Endothelial cell of umbilical vein (primary cell): ENCODE results near the gene HECA. TPM values are rescaled to one million over a fixed set of nuclear protein-coding genes. Genes with fewer than 3 reads are reported as not detected.

Experiments
- BruUV-seq: library from RNA; stranded (reverse); fragments of 400-500 nt; replicated peaks from 2 replicates; lab custom pipeline; 2021; lab: Mats Ljungman, UMichigan
- CTCF ChIA-PET: fragments of 300-600, 350-600 bp; sonication (Branson Sonifier 250); formaldehyde crosslinking; loops from one replicate; lab custom pipeline; 2021; ENCODE audit warnings: antibody characterized with exemption, inconsistent platforms; lab: Charles Lee
- POLR2A ChIA-PET: fragments of 300-600, 350-600 bp; sonication (Branson Sonifier 250); formaldehyde crosslinking; loops from one replicate; lab custom pipeline; 2021; ENCODE audit warnings: antibody characterized with exemption, inconsistent platforms; lab: Charles Lee
- DNase-seq: peaks from one replicate; pipeline ENCODE4 v3.0.0-alpha.2; 2011; ENCODE audit warnings: low read depth, low spot score
- FAIRE-seq: peaks from 2 replicates; lab custom pipeline; 2011; peaks lifted over from hg19 to GRCh38; lab: Jason Lieb, UNC
- H2AFZ ChIP-seq: 2 replicates; pipeline ENCODE4 v1.6.0; 2012; ENCODE audit warnings: low read depth, low read length, control low read depth, inconsistent platforms
- H3K27ac ChIP-seq: 2 replicates; pipeline ENCODE4 v1.5.1; 2011; ENCODE audit warnings: low read depth, mild to moderate bottlenecking, control low read depth, low read length, moderate library complexity; ENCODE audit not compliant: insufficient read depth
- H3K27me3 ChIP-seq, 2 experiments: 2 replicates each; pipeline versions ENCODE4 v1.6.0 to v1.6.1; 2011; ENCODE audit warnings: low read length in 2 of 2, mixed read lengths in 1 of 2; ENCODE audit not compliant: control insufficient read depth in 2 of 2, insufficient read depth in 2 of 2
- H3K36me3 ChIP-seq, 2 experiments: 2 replicates in 1 of 2; 3 replicates in 1 of 2; pipeline ENCODE4 v1.5.1; 2011; ENCODE audit warnings: low read length in 2 of 2, mild to moderate bottlenecking in 1 of 2, moderate library complexity in 1 of 2; ENCODE audit not compliant: control insufficient read depth in 2 of 2, insufficient read depth in 2 of 2; ENCODE audit errors: extremely low read depth in 1 of 2
- H3K4me1 ChIP-seq: 3 replicates; pipeline ENCODE4 v1.5.1; 2011; ENCODE audit warnings: mild to moderate bottlenecking, low read length; ENCODE audit not compliant: control insufficient read depth, insufficient read depth; ENCODE audit errors: extremely low read depth
- H3K4me2 ChIP-seq: 2 replicates; pipeline ENCODE4 v1.6.1; 2011; ENCODE audit warnings: low read length, control low read depth, mixed read lengths; ENCODE audit not compliant: insufficient read depth
- H3K4me3 ChIP-seq, 3 experiments: fragments of 200-600 bp in 1 of 3; sonication (generic), shearing (Covaris generic) in 1 of 3; replicated peaks in 1 of 3; 2 replicates each; pipeline ENCODE4 v1.5.1; 2011 to 2016; ENCODE audit warnings: control low read depth in 3 of 3, low read length in 3 of 3, mild to moderate bottlenecking in 2 of 3, inconsistent platforms in 1 of 3, low read depth in 1 of 3, moderate library complexity in 1 of 3; ENCODE audit not compliant: insufficient read depth in 1 of 3
- H3K79me2 ChIP-seq: 2 replicates; pipeline ENCODE4 v1.6.0; 2012; ENCODE audit warnings: low read length, inconsistent platforms; ENCODE audit not compliant: control insufficient read depth, insufficient read depth
- H3K9ac ChIP-seq: replicated peaks from 2 replicates; pipeline ENCODE3; 2011; ENCODE audit warnings: low read length, control low read depth; ENCODE audit not compliant: insufficient read depth; ENCODE audit errors: extremely low read depth
- H3K9me1 ChIP-seq: replicated peaks from 3 replicates; pipeline ENCODE4 v1.6.0; 2011; ENCODE audit warnings: mild to moderate bottlenecking, low read length; ENCODE audit not compliant: control insufficient read depth, insufficient read depth; ENCODE audit errors: extremely low read depth
- H3K9me3 ChIP-seq: replicated peaks from 2 replicates; pipeline ENCODE4 v1.5.1; 2012; ENCODE audit warnings: low read length, inconsistent platforms; ENCODE audit not compliant: control insufficient read depth, insufficient read depth
- H4K20me1 ChIP-seq: replicated peaks from 2 replicates; pipeline ENCODE3; 2011; ENCODE audit warnings: mild to moderate bottlenecking, low read length; ENCODE audit not compliant: control insufficient read depth, insufficient read depth; ENCODE audit errors: extremely low read depth
- EZH2 ChIP-seq: IDR thresholded peaks from 2 replicates; pipeline ENCODE4 v1.6.1; 2012; ENCODE audit warnings: borderline replicate concordance, low read depth, mild to moderate bottlenecking, moderate library complexity, low read length, inconsistent platforms; ENCODE audit not compliant: severe bottlenecking
- FOS ChIP-seq: IDR thresholded peaks from 2 replicates; pipeline ENCODE4 v1.6.1; 2011; ENCODE audit warnings: mild to moderate bottlenecking, low read length, moderate library complexity, borderline replicate concordance; ENCODE audit not compliant: insufficient read depth
- GATA2 ChIP-seq: IDR thresholded peaks from 2 replicates; pipeline ENCODE4 v1.7.0; 2011; ENCODE audit warnings: low read depth, mild to moderate bottlenecking, moderate library complexity, mixed read lengths, low read length; ENCODE audit not compliant: insufficient read length, insufficient read depth
- JUN ChIP-seq: IDR thresholded peaks from 2 replicates; pipeline ENCODE4 v1.6.1; 2011; ENCODE audit warnings: borderline replicate concordance, low read depth; ENCODE audit not compliant: insufficient read length, insufficient read depth
- MYC ChIP-seq: IDR thresholded peaks from one replicate; pipeline ENCODE4 v1.6.1; 2011; ENCODE audit warnings: mild to moderate bottlenecking, low read depth, low read length
- POLR2A ChIP-seq: IDR thresholded peaks from 2 replicates; pipeline ENCODE4 v1.6.1; 2012; ENCODE audit warnings: low read depth, mild to moderate bottlenecking, control low read depth, low read length
- POLR2AphosphoS5 ChIP-seq: IDR thresholded peaks from 2 replicates; pipeline ENCODE4 v1.6.1; 2012; ENCODE audit warnings: low read depth, mild to moderate bottlenecking, control low read depth, low read length, moderate library complexity; ENCODE audit not compliant: insufficient read depth
- dilution Hi-C: fragments of 300-500 bp; cut with MboI; formaldehyde crosslinking; loops from one replicate; pipeline ENCODE4 v1.15.0; 2019; ENCODE audit warnings: low sequenced_read_pairs; ENCODE audit not compliant: extremely low pct_ligation_motif_present
- intact Hi-C: fragments of 100-400 bp; cut with micrococcal nuclease; formaldehyde crosslinking; loops from one replicate; pipeline ENCODE4 v1.10.0; 2022
- polyA plus RNA-seq, 4 experiments: library from polyadenylated mRNA; depleted of rRNA in 3 of 4; stranded (reverse) in 3 of 4; unstranded in 1 of 4; fragments of >200 nt; gene quantifications; 2 replicates each; pipeline versions ENCODE4 v1.2.1 to v1.2.3, GENCODE V29; 2011 to 2012; ENCODE audit warnings: missing spikeins in 1 of 4
- total RNA-seq: library from RNA; stranded (reverse); gene quantifications from 2 replicates; pipeline ENCODE4 v1.2.3, GENCODE V29; 2021
- TF ChIP-seq, protein P1 (sequence below): IDR thresholded peaks from 2 replicates; pipeline ENCODE4 v1.6.1; 2011; ENCODE audit not compliant: insufficient read depth, insufficient read length
- TF ChIP-seq, protein P2 (sequence below), 2 donors: IDR thresholded peaks; 1 replicate in 1 of 2; 2 replicates in 1 of 2; pipeline ENCODE4 v1.5.1; 2011; ENCODE audit warnings: low read length in 2 of 2, mild to moderate bottlenecking in 2 of 2, moderate library complexity in 2 of 2, control low read depth in 1 of 2, inconsistent platforms in 1 of 2, low read depth in 1 of 2; ENCODE audit not compliant: insufficient read depth in 1 of 2; ENCODE audit errors: extremely low read depth in 1 of 2

HECA gene
- total and polyA plus RNA-seq, 2 donors (not counting 3 experiments of a cell fraction or from before 2014, with no cell fraction given), result 5.8 to 16.7 TPM

DNA sequence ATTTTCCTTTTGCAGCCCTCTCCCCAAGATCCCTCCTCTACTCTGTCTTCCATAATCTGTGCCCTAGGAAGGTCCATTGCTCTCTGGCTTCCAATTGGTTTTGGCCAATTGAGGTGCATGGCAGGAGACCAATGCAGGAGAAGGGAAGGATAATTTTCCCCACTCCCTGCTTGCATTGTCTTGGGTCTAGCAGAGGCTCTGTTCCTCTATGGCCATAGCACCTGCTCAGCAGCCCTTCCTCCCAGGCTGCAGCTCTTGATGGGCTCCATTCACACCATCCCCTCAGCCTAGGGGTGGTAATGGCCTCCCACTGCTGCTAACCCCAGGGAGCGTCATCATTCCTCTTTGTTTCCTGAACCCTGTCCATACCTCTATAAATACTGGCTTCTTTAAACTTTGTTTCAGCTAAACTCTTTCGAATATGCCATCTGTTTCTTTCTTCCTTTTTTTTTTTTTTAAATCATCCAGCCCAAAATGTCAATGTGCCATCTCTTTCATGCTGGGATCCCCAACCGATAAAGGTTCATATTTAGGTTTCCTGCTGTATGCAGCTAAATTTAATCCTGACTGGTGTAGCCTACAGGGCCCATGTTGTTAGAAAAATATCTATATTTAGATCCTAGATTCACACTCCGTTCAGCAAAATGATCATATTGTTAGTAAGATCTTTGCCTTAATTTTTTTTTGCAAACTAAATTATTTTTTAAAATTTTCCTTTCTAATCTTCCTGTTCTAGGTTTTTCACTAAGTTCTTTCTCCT is 63.8 kb downstream of the HECA start:
- POLR2A ChIA-PET, result no interaction called here

More for the DNA sequence above, 63.8 kb downstream of the HECA start:
- no TSS peak for BruUV-seq
- no peaks in the 10 kb centered on the region for H3K9me1 ChIP-seq
- H3K27ac ChIP-seq, result no peak overlapping the region
- H4K20me1 ChIP-seq, result no peaks in the 10 kb centered on the region
- no peak overlapping the region for H2AFZ ChIP-seq
- H3K4me2 ChIP-seq, result no peak overlapping the region
- H3K4me3 ChIP-seq, result no peak overlapping the region
- H3K9ac ChIP-seq, result no peak overlapping the region
- FAIRE-seq, result no peak
- dilution Hi-C loops, result no loop called here
- DNase-seq, result no peak
- H3K36me3 ChIP-seq, result no peaks in the 10 kb centered on the region
- intact Hi-C loops, result no loop called here
- H3K27me3 ChIP-seq, result peaks cover 0 to 5% of the 10 kb centered on the region in 2 experiments
- CTCF ChIA-PET, result interaction anchor here (1.3 to 1.5 kb wide), 2 partner anchors 10 to 151 kb away, joined by 3 to 4 read pairs; no protein-coding TSS in a partner anchor
- TF ChIP-seq FOS, result no peak
- TF ChIP-seq, protein P1, sequence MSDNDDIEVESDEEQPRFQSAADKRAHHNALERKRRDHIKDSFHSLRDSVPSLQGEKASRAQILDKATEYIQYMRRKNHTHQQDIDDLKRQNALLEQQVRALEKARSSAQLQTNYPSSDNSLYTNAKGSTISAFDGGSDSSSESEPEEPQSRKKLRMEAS, result no peak
- no peak for TF ChIP-seq POLR2AphosphoS5
- no peak for TF ChIP-seq POLR2A
- no peak for TF ChIP-seq GATA2
- no peak for TF ChIP-seq EZH2
- TF ChIP-seq, protein P2, sequence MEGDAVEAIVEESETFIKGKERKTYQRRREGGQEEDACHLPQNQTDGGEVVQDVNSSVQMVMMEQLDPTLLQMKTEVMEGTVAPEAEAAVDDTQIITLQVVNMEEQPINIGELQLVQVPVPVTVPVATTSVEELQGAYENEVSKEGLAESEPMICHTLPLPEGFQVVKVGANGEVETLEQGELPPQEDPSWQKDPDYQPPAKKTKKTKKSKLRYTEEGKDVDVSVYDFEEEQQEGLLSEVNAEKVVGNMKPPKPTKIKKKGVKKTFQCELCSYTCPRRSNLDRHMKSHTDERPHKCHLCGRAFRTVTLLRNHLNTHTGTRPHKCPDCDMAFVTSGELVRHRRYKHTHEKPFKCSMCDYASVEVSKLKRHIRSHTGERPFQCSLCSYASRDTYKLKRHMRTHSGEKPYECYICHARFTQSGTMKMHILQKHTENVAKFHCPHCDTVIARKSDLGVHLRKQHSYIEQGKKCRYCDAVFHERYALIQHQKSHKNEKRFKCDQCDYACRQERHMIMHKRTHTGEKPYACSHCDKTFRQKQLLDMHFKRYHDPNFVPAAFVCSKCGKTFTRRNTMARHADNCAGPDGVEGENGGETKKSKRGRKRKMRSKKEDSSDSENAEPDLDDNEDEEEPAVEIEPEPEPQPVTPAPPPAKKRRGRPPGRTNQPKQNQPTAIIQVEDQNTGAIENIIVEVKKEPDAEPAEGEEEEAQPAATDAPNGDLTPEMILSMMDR (IDR thresholded peaks at IDR 0.05; ENCODE audit: extremely low read depth in 1 of 2, insufficient read depth in 1 of 2, low read depth in 1 of 2, low read length in 2 of 2), result no peak
- no peak for TF ChIP-seq JUN
- no peak for TF ChIP-seq MYC
- H3K9me3 ChIP-seq, result no peaks in the 10 kb centered on the region
- H3K4me1 ChIP-seq, result no peaks in the 10 kb centered on the region
- no peaks in the 10 kb centered on the region for H3K79me2 ChIP-seq
